HUES48 (cell line): ENCODE measurements around the gene KIF26A.

Experiments used
- H3K27ac ChIP-seq: one replicate; pipeline ENCODE4 v1.7.0; 2013; ENCODE audit warnings: low read depth, low read length, inconsistent platforms
- H3K27me3 ChIP-seq: 2 replicates; pipeline ENCODE4 v1.6.1; 2013; ENCODE audit warnings: mild to moderate bottlenecking, low read length; ENCODE audit not compliant: control insufficient read depth, insufficient read depth
- H3K36me3 ChIP-seq: 2 replicates; pipeline ENCODE4 v1.6.1; 2013; ENCODE audit warnings: low read length; ENCODE audit not compliant: control insufficient read depth, insufficient read depth
- H3K4me1 ChIP-seq: 2 replicates; pipeline ENCODE4 v1.6.1; 2013; ENCODE audit warnings: mild to moderate bottlenecking, low read length; ENCODE audit not compliant: control insufficient read depth, insufficient read depth
- H3K4me3 ChIP-seq: 2 replicates; pipeline ENCODE4 v1.5.1; 2013; ENCODE audit warnings: mild to moderate bottlenecking, low read depth, low read length
- H3K9ac ChIP-seq: 2 replicates; pipeline ENCODE4 v1.6.1; 2013; ENCODE audit warnings: mild to moderate bottlenecking, low read depth, low read length, moderate library complexity
- H3K9me3 ChIP-seq: 2 replicates; pipeline ENCODE4 v1.6.1; 2013; ENCODE audit warnings: low read length; ENCODE audit not compliant: control insufficient read depth, insufficient read depth

Gene KIF26A

DNA sequence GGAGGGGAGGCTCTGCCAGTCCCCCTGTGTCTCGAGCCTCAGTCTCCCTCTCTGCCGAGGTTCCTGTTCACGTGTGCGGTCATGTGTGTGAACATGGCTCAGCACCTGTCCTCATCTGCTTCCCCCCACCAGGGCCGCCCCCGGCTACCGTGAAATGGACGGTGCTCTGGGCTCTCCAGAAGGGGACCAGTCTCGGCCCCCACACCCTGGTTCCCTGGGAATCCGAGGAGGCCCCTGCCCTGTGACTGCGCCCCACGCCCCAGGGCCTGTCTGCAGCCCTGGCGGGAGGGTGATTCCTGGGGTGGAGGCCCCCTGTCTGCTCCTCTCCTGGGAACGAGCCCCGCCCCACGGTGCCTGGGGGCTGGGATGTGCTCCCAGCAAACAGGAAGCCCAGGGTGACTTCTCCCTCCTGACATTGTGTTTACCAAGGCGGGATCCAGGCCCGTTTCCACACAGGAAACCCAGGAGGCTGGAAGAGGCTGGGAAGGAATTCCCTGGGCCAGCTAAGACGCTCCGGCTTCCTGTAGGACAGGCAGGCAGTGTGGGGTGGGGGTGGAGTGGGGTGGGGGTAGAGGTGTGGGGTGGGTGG, 46.6 kb downstream of the KIF26A start:
- no peaks in the 10 kb centered on the region for H3K27me3 ChIP-seq
- H3K9me3 ChIP-seq: no peaks in the 10 kb centered on the region
- no peaks in the 10 kb centered on the region for H3K4me1 ChIP-seq
- H3K4me3 ChIP-seq: no peak overlapping the region
- H3K36me3 ChIP-seq: no peaks in the 10 kb centered on the region; the same call in 1 of the 2 replicates
- H3K9ac ChIP-seq: no peak overlapping the region
- H3K27ac ChIP-seq: no peak overlapping the region

DNA sequence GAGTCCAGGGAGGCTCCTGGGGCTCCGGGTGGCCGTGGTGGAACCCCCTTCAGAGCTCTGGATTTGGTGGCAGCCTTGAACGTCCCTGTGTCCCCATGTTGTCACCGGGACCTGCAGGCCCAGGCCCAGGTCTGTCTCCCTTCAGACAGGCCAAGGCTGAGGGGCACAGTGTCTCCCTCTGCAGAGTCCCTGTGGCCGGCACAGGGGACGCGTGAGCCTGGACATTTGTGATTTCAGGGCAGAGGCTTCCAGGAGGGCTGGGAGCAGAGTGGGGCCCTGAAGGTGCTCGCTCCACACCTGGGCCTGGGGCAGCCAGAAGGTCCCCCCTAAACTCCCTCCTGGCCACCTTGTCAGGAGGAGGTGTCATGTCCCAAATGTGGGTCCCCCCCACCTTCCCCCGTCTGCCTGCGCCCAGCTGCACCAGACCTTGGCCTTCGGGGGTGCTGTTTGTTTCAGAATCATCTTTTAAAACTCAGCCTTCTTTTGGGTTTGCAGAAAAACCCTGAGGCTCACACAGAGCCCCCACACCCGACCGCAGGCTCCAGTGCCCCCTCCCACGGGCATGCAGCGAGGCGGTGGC, 47.6 kb downstream of the KIF26A start:
- Histone ChIP-seq H3K4me1 (no peaks in the 10 kb centered on the region), H3K36me3 (no peaks in the 10 kb centered on the region), H3K9me3 (no peaks in the 10 kb centered on the region), H3K9ac (no peak overlapping the region), H3K4me3 (no peak overlapping the region), H3K27ac (no peak overlapping the region), H3K27me3 (no peaks in the 10 kb centered on the region)

DNA sequence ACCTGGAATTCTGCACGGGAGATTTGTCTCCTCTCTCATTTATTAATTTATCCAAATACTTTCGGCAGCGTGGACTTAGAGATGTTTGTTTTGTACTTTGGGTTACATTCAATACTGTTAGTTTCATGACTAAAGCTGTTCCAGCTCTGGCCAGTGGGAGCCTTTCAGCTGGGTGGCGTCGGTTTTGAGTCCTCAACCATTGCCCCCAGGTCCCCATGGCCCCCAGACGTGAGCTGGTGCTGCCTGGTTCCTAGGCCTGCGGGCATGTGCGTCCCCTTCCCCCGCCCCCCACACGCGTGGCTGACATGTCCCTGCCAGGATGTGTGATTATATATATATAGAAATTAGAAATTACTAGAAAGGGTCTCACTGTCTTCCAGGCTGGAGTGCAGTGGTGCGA, 48.2 kb downstream of the KIF26A start:
- no peaks in the 10 kb centered on the region for H3K9me3 ChIP-seq
- H3K27me3 ChIP-seq: no peaks in the 10 kb centered on the region

DNA sequence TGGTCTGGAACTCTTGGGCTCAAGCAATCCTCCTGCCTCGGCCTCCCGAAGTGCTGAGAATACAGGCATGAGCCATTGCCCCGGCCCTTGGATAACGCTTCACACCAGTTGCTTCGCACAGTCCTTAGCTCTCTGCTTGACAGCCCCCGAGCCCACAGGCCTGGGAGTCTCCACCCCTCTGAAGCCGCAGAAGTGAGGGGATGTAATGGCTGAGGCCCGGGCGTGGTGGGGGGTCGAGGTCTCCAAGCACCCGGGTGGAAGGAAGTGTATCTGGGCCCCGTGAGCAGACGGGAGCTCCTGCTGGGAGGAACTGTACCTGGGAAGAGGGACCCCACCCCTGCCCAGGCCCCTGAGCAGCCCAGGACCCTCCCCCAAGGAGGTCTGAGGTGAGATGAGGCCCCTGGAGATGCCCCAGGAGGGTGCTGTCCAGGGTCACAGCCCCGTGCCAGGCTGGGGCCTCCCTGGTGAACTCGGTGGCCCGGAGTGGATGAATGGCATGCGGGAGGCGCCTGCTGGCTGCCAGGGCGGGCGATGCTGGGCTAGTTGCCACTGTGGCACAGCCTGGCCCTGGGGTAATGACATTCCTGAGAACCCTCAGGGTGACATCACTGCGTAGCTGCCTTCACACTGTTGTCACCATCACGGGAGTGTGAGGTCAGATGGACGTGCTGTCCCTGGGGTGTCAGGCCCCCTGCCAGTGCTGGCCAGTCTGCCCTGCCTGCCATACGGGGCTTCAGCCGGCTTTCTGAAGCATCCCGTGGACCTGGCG, 48.9 kb downstream of the KIF26A start:
- Histone ChIP-seq H3K4me3 (no peak overlapping the region), H3K27me3 (no peaks in the 10 kb centered on the region), H3K9ac (no peak overlapping the region), H3K9me3 (no peaks in the 10 kb centered on the region), H3K27ac (no peak overlapping the region), H3K4me1 (no peaks in the 10 kb centered on the region), H3K36me3 (no peaks in the 10 kb centered on the region)

More for the DNA sequence above, 48.2 kb downstream of the KIF26A start:
- Histone ChIP-seq H3K4me1 (no peaks in the 10 kb centered on the region), H3K4me3 (no peak overlapping the region), H3K27ac (no peak overlapping the region), H3K9ac (no peak overlapping the region), H3K36me3 (no peaks in the 10 kb centered on the region)

DNA sequence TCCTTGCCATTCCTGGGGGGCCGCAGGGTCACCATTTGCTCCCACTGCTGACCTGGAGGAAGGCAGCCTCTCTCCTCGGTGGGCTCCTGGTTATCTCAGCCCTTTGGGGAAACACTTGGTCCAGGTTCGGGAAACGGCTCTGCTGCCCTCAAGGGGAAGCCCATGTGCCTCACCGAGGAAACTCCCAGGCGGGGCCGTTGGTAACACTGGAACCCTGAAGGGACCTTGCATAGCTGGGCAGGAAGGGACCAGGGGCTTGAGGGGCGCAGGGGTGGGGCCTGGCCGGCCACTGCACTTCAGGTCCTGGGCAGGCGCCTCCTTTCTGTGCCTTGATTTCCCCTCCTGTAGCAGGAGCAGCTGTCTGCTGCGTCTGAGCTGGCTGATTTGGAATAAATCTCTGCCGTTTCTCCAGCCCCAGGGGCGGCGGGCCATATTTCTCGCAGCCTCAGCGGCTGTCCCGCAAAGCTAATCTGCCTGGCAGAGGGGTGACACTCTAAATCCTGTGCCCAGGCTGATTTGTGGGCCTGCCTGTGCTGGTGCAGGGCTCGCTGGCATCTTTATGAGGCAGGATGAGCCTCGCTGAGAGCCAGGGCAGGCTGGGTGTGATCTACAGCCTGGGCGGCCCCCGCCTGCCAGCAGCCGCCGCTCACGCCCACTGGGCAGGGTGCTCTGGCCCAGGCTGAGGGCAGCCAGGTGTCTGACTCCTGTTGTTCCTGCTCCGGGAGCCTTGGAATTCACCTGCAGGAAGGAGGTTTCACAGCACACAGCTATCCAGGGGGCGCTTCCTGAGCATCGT, 49.7 kb downstream of the KIF26A start:
- no peak overlapping the region for H3K27ac ChIP-seq
- no peaks in the 10 kb centered on the region for H3K27me3 ChIP-seq
- H3K9ac ChIP-seq: no peak overlapping the region
- no peak overlapping the region for H3K4me3 ChIP-seq
- no peaks in the 10 kb centered on the region for H3K4me1 ChIP-seq
- no peaks in the 10 kb centered on the region for H3K36me3 ChIP-seq
- H3K9me3 ChIP-seq: no peaks in the 10 kb centered on the region

DNA sequence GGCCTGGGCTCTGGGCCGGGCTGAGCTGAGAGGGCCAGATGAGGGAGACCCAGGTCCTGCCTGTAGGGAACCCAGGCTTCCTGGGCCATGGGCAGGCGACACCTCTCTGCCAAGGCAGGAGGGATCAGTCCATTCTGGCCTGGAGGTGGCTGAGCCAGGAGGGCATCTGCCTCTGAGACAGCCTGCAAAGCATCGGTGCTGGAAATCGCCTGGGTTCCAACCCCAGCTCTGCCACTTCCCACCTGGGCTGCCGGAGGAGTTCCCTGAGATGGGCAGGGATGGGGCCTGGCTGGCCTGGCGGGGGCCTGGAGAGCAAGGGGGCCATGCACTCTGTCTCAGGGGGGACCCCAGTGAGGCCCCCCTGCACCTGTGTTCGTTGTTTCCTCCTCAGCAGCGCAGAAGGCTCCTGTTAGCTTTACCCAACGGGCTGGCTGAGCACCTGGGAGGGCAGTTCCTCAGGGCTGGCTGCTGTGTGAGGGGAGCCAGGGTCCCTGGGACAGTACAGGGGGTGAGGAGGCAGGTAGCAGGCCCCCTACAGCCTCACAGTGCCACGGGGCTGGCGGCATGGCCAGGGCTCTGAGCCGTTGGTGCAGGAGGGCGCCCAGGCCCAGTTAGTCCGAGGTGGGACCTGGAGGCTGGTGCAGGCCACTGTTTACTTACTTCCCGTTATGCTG, 50.5 kb downstream of the KIF26A start:
- Histone ChIP-seq H3K9me3 (no peaks in the 10 kb centered on the region), H3K9ac (no peak overlapping the region), H3K36me3 (no peaks in the 10 kb centered on the region), H3K27ac (no peak overlapping the region), H3K27me3 (no peaks in the 10 kb centered on the region), H3K4me1 (no peaks in the 10 kb centered on the region), H3K4me3 (no peak overlapping the region)

DNA sequence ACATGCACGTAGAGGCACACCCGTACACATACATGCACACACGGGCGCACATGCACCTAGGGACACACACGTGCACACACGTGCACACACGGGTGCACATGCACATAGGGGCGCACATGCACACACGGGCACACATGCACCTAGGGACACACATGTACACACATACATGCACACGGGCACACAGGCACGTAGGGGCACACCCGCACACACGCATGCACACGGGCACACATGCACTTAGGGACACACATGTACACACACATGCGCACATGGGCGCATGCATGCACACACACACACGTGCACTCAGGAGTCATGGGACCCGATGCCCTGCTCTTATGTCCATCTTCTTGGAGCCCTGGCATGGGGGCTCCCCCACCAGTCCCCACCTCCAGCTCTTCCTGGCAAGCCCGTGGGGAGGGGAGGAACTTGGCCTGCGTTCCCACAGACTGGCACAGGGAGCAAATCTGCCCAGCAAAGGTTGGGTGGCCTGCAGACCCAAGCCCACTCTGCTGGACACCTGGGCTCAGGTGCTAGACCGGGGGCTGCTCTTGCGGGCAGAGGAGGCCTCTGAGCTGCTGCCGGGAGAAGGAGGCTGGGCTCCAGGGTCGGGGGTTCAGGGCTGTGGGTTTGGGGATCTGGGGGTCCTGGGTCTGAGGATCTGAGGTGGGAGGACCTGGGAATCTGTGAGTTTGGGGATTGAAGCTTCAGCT, 51.4 kb downstream of the KIF26A start:
- H3K27ac ChIP-seq: no peak overlapping the region
- no peak overlapping the region for H3K9ac ChIP-seq
- no peak overlapping the region for H3K4me3 ChIP-seq
- no peaks in the 10 kb centered on the region for H3K36me3 ChIP-seq
- H3K9me3 ChIP-seq: no peaks in the 10 kb centered on the region
- no peaks in the 10 kb centered on the region for H3K4me1 ChIP-seq
- H3K27me3 ChIP-seq: no peaks in the 10 kb centered on the region

DNA sequence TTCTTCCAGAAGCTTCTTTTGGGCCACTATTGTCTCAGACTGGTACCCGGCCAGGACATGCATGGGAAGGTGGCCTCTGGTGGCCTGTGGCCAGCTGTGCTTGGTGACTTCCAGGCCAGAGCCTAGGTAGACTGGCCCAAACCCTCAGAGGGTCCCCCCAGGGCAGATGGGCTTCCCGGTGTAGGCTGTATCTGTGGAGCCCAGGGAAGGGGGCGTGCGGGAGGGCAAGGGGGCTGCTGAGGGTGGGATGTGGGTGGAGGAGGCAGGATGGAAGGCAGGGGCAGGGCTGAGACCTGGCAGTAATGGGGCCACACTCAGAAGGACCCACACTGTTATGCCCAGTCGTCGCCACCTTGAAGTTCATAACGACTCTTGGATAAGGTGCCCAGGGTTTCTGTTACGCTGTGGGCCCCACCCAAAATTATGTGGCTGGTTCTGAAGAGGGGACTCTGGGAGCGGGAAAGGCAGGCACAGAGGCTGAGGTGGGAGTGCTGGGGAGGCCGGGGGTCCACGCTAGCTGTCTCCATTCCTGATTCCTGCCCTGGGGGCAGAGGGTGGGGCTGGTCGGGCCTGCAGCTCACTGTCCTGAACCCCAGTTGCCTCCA, 52.1 kb downstream of the KIF26A start:
- H3K9ac ChIP-seq: no peak overlapping the region
- no peaks in the 10 kb centered on the region for H3K27me3 ChIP-seq
- no peaks in the 10 kb centered on the region for H3K4me1 ChIP-seq
- no peak overlapping the region for H3K4me3 ChIP-seq
- no peak overlapping the region for H3K27ac ChIP-seq
- H3K9me3 ChIP-seq: no peaks in the 10 kb centered on the region
- no peaks in the 10 kb centered on the region for H3K36me3 ChIP-seq

DNA sequence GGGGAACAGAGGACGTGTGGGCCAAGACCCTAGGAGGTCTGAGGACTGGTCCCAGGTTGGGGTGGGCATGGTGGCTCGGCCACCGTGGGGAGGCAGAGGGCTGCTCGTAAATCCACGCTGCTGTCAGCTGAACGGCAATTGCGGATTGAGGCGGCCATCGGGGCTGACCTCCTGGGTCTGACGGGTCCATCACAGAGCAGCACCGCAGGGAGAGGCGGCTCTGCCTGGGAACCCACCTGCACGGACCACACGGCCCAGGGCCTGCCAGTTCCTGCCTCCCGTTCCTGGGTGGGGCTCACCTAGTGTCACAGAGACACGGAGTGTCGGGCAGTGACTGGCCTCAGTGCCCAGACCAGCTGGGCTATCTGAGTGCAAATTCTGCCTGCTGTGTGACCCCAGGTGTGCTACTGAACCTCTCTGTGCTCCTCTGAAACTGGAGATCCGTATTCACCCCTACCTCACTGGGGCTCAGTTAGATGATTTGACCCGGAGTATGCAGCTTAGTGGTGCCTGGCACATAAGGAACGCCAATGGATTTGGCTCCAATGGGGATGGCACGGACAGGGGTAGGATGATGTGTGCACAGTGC, 53.1 kb downstream of the KIF26A start:
- no peak overlapping the region for H3K9ac ChIP-seq
- no peaks in the 10 kb centered on the region for H3K4me1 ChIP-seq
- no peaks in the 10 kb centered on the region for H3K27me3 ChIP-seq
- no peaks in the 10 kb centered on the region for H3K36me3 ChIP-seq
- H3K4me3 ChIP-seq: no peak overlapping the region
- no peaks in the 10 kb centered on the region for H3K9me3 ChIP-seq
- no peak overlapping the region for H3K27ac ChIP-seq
